OCI-LY3 (cell line): ENCODE results near the gene LY6G6C.

ENCODE experiments used
- CTCF ChIP-seq: fragments of 200-600, 300-600 bp; sonication (generic); IDR thresholded peaks from 2 replicates; pipeline ENCODE4 v1.5.1; 2014; ENCODE audit warnings: antibody characterized with exemption, low read length, low read depth
- EZH2phosphoT487 ChIP-seq: fragments of 200-600 bp; shearing (Covaris generic); IDR thresholded peaks from 2 replicates; pipeline ENCODE4 v1.6.1; 2018; ENCODE audit warnings: antibody characterized with exemption, mixed run types, low read depth

DNA sequence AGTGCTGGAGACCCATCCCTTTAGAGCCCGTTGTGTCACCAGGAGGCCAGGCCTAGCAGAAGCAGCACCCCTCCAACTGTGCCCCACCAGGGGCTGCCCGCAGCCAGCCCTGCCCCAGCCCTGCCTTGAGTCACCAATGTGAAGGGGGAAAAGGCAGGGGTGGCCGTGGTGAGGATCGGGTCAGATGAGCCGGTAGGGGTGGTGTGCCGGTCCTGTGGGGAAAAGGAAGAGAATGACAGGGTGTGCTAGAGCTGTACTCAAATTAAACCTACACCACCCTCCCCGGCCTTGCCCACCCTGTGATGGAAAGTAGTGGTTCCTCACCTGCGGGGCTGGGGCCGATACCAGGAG, 44.0 kb upstream of the LY6G6C start:
- TF ChIP-seq CTCF (no peak), EZH2phosphoT487 (no peak)
